M059J (cell line): ENCODE measurements around the gene DNMBP. TPM values are rescaled to one million over a fixed set of nuclear protein-coding genes. Genes with fewer than 3 reads are reported as not detected.

ENCODE experiments used
- DNase-seq: peaks from one replicate; pipeline ENCODE4 v3.0.0-alpha.2; 2012; ENCODE audit warnings: low read depth
- total RNA-seq: library from RNA; depleted of rRNA; stranded (reverse); fragments of >200 nt; shearing (Covaris generic); gene quantifications from 2 replicates; pipeline ENCODE4 v1.2.3, GENCODE V29; 2014; rRNA removed

Gene DNMBP
- total RNA-seq, 1 experiment from 2014 or later, result 29.4 TPM

DNA sequence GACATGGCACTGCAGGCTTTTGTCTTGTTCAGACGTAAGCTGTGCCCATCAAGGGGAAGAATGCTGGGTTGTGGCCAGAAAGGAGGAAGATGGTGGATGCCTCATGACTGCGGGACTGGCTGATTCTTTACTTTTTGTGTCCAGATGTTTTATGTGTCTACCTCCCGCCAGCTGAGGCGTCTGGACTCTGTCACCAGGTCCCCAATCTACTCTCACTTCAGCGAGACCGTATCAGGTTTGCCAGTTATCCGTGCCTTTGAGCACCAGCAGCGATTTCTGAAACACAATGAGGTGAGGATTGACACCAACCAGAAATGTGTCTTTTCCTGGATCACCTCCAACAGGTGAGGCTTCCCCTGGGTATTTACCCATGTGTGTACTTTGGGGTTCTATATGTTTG lies 173.8 kb downstream of the DNMBP start:
- no peak for DNase-seq

DNA sequence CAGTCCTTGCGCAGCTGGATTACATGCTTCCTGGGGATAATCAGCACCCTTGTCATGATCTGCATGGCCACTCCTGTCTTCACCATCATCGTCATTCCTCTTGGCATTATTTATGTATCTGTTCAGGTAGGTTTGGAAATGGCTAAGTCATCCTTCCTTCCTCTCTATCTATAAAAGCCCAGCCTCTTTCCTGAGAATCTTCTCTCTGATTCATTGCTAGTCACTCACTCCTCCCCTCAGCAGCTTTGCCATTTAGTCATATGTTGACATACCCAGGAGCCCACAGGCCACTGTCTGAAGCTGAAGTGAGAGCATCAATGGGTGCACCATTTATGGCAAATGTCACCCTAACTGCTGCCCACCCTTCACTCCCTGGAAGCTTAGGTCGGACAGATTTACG lies 175.3 kb downstream of the DNMBP start:
- peak; percentile 83 for DNase-seq

DNA sequence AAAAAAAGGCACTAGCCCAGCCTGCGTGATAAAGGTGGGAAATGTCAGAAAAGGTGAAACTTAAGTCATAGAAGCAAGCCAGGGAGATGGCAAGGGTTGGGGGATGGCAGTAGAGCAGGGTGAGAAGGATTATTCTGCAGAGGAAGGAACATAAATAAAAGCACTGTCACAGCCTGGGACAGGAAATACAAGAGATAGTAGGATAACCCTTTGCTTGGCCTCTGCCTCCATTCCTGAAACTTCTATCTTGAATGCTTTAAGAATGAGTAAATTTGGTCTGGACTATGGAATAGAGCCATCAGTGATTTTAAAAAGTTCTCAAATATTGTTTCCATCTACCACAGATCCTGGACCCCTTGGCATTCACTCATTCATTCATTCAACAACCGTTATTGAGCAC lies 177.3 kb downstream of the DNMBP start:
- peak; percentile 20 for DNase-seq

DNA sequence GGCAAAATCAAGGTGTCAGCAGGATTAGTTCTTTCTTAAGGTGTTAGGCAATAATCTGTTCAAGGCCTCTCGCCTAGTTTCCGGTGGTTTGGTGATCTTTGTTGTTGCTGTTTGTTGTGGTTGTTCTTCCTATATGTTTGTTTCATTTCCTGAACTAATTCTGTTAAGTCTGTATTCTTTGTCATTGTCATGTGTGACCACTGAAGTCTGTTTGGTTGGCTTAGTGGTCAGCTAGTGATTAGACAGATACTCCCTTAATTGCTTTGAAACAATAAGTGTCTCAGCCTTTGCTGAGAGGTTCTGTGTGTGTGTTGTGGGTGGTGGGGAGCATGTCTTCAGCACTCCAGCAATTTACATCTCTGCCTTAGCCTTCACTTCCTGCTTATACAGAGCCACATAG lies 181.3 kb downstream of the DNMBP start:
- no peak for DNase-seq

DNA sequence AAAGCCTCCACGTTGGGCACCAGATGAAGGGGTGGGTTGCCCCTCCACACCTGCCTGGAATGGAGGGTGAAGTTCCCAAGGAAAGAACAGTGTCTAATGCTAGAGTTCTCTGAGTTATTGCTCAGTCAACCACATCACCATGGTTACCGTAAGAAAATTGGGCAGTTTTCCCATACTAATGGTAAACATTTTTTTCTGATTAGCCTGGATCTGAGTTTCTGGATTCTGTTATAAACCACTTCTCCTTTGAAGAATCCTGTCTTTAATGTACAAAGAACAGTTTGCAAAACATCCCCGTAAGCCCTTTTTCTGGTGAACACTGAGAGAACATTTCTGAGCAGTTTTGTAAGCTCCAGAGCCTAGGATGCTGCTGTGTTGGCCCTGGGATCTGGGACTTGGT lies 181.8 kb downstream of the DNMBP start:
- DNase-seq, result no peak

Other genes starting within 250 kb of the DNMBP start
- 0.52 and 6.1 TPM in 2 replicates for gene ABCC2, start 227.3 kb downstream of the DNMBP start, total RNA-seq
- not detected in 2 replicates for gene CPN1, start 71.9 kb upstream of the DNMBP start, total RNA-seq
- gene ERLIN1, start 176.1 kb upstream of the DNMBP start, total RNA-seq, result 34.6 and 64.3 TPM in 2 replicates
- gene CHUK, start 219.6 kb upstream of the DNMBP start, total RNA-seq, result 19.6 and 28.8 TPM in 2 replicates